Lung (tissue), 12 donors: ENCODE data around the gene GALNT2. TPM values are rescaled to one million over a fixed set of nuclear protein-coding genes. Genes with fewer than 3 reads are reported as not detected.

Experiments
- ATAC-seq: fragments of 200-7000 bp; cut with Tn5 transposase; one replicate; pipeline ENCODE4 v1.9.1; 2020; ENCODE audit warnings: moderate number of reproducible peaks; ENCODE audit not compliant: insufficient read depth, low FRiP score
- DNase-seq, 3 donors: peaks; one replicate each; pipeline ENCODE4 v3.0.0-alpha.2; 2013 to 2017
- H3K27ac ChIP-seq, 2 donors: one replicate each; pipeline ENCODE4 v1.5.1; 2013; ENCODE audit warnings: mild to moderate bottlenecking in 2 of 2, moderate library complexity in 2 of 2, control low read depth in 1 of 2, inconsistent platforms in 1 of 2, low read depth in 1 of 2, low read length in 1 of 2
- H3K27me3 ChIP-seq, 3 donors: one replicate each; pipeline ENCODE4 v1.5.1; 2013; ENCODE audit warnings: low read length in 2 of 3; ENCODE audit not compliant: control insufficient read depth in 3 of 3, insufficient read depth in 3 of 3
- H3K36me3 ChIP-seq, 4 donors: one replicate each; pipeline ENCODE4 v1.5.1; 2013; ENCODE audit warnings: low read length in 4 of 4, mild to moderate bottlenecking in 1 of 4, moderate library complexity in 1 of 4; ENCODE audit not compliant: control insufficient read depth in 4 of 4, insufficient read depth in 4 of 4
- H3K4me1 ChIP-seq, 5 donors: one replicate each; pipeline ENCODE4 v1.5.1; 2013; ENCODE audit warnings: low read length in 5 of 5, mild to moderate bottlenecking in 2 of 5, moderate library complexity in 1 of 5; ENCODE audit not compliant: control insufficient read depth in 5 of 5, insufficient read depth in 5 of 5
- H3K4me3 ChIP-seq: one replicate; pipeline ENCODE4 v1.5.1; 2013; ENCODE audit warnings: mild to moderate bottlenecking, control low read depth, moderate library complexity
- H3K9ac ChIP-seq, 2 donors: one replicate each; pipeline ENCODE4 v1.5.1; 2013; ENCODE audit warnings: low read length in 2 of 2, control low read depth in 1 of 2; ENCODE audit not compliant: insufficient read depth in 1 of 2
- H3K9me3 ChIP-seq, 4 donors: one replicate each; pipeline ENCODE4 v1.5.1; 2013; ENCODE audit warnings: low read length in 3 of 4, mild to moderate bottlenecking in 1 of 4, moderate library complexity in 1 of 4; ENCODE audit not compliant: control insufficient read depth in 4 of 4, insufficient read depth in 3 of 4
- CTCF ChIP-seq: IDR thresholded peaks from 2 replicates; pipeline ENCODE4 v1.5.1; 2012; ENCODE audit warnings: mild to moderate bottlenecking; ENCODE audit errors: control extremely low read depth, extremely low read depth
- WGBS, 2 donors: extraction: QIAGEN DNeasy Blood & Tissue Kit; methylation state at CpG; one replicate each; pipeline ENCODE4 v1.1.7; 2013; 5-methylcytosine and 5-hydroxymethylcytosine counted together
- polyA plus RNA-seq, 2 donors: library from polyadenylated mRNA; stranded (reverse); fragments of 200-250 nt; gene quantifications; one replicate each; pipeline ENCODE4 v1.2.1, GENCODE V29; 2013
- total RNA-seq, 2 donors: library from RNA; depleted of rRNA in 1 of 2; stranded (reverse); fragments of >200 nt in 1 of 2; gene quantifications; one replicate each; pipeline ENCODE4 v1.2.1, GENCODE V29; 2014 to 2021
- donor health status: control.
- donor health status: control.
- donor health status: Bipolar disorder and iron deficiency.
- donor health status: healthy.
- donor health status: DM: yes; HTN: yes; CAD: no.

GALNT2 gene
- total and polyA plus RNA-seq, 4 donors, result 23.1 to 101 (median 58.9) TPM

DNA sequence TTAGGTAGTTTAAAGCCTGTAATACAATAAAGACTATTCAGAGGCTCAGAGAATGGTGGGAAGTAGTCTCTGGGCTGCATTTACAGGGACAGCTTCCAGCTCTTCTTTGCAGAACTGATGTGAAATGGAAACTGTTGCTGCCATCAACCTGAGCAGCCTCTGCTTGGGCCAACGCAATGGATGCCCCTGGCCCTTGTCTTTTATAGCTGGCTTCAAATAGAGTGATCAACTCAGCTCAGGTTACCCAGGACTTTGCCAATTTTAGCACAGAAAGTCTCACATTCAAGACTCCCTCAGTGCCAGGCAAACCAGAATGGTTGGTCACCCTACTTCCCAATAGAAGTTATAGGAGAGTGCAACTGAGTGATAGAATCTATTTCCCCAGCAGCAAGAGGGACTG is 18.1 kb upstream of the GALNT2 start:
- no peak overlapping the region for H3K9ac ChIP-seq
- no peak for TF ChIP-seq CTCF
- H3K4me3 ChIP-seq, result no peak overlapping the region
- H3K27ac ChIP-seq, result no peak overlapping the region
- H3K4me1 ChIP-seq, result no peaks in the 10 kb centered on the region
- H3K36me3 ChIP-seq, result no peaks in the 10 kb centered on the region
- ATAC-seq, result no peak
- 91 to 100% methylated on average over 1 of the region's 1 CpG for WGBS, 2 donors
- H3K9me3 ChIP-seq, result no peaks in the 10 kb centered on the region
- no peak for DNase-seq
- no peaks in the 10 kb centered on the region for H3K27me3 ChIP-seq

DNA sequence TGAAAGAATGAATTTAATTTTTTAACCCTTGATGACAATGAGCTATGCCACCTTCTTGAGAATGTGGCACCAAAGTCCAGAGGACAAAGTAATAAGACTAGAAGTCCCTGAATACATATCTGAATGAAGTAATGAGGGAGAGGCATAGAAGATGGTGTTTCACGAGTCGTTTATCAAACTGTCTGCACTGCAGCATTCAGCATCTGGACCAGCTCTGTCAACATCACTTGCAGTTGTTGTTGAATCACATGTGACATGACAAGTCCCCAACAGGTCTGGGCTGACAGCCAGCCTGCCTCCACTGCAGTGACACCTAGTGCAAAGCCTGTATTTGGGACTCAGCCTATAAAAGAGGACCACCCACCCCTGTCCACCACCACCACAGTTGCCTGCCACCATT is 17.3 kb upstream of the GALNT2 start:
- WGBS, 2 donors, result 77 to 91% methylated on average over 2 of the region's 2 CpGs
- no peak overlapping the region for H3K4me3 ChIP-seq
- ATAC-seq, result no peak

GRCh38 chr1:230050973-230051735 is 15.9 kb upstream of the GALNT2 start:
- ATAC-seq, result no peak

More for the DNA sequence above, 17.3 kb upstream of the GALNT2 start:
- DNase-seq, result peak in 1 of 3 donors; percentile 15
- H3K27me3 ChIP-seq, result no peaks in the 10 kb centered on the region
- no peaks in the 10 kb centered on the region for H3K9me3 ChIP-seq
- H3K27ac ChIP-seq, result no peak overlapping the region
- no peaks in the 10 kb centered on the region for H3K4me1 ChIP-seq
- TF ChIP-seq CTCF, result no peak
- H3K36me3 ChIP-seq, result no peaks in the 10 kb centered on the region
- no peak overlapping the region for H3K9ac ChIP-seq

More at GRCh38 chr1:230050973-230051735, 15.9 kb upstream of the GALNT2 start:
- Histone ChIP-seq H3K4me3 (no peak overlapping the region), H3K9me3 (no peaks in the 10 kb centered on the region), H3K4me1 (no peaks in the 10 kb centered on the region), H3K36me3 (no peaks in the 10 kb centered on the region), H3K9ac (no peak overlapping the region), H3K27me3 (no peaks in the 10 kb centered on the region), H3K27ac (no peak overlapping the region)
- 80 to 95% methylated on average over 7 of the region's 7 CpGs for WGBS, 2 donors
- TF ChIP-seq CTCF, result no peak
- DNase-seq, result no peak
